ENCODE data around the gene WDR77. TPM values are rescaled to one million over a fixed set of nuclear protein-coding genes. Genes with fewer than 3 reads are reported as not detected.

WDR77 gene
- total RNA-seq (2021) (52.3 to 64.5 TPM (median 57.5 TPM) in 3 replicates), Bru-seq, nascent RNA (percentile 94 among the genes with signal in this experiment)
- long read RNA-seq, experiment 1, transcript WDR77-201 (10 exons, 2,576 nt): major isoform, 336 of 365 reads
- long read RNA-seq, experiment 1, partial matches to known transcripts: 20 of 365 reads
- long read RNA-seq, experiment 1, other reads (novel, unspliced or antisense): 8 of 365 reads
- long read RNA-seq, experiment 2, transcript WDR77-201 (10 exons, 2,576 nt): major isoform, 57 of 66 reads
- long read RNA-seq, experiment 2, partial matches to known transcripts: 8 of 66 reads
- long read RNA-seq, experiment 2, other reads (novel, unspliced or antisense): 1 of 66 reads
- long read RNA-seq, experiment 3, transcript WDR77-201 (10 exons, 2,576 nt): major isoform, 363 of 450 reads
- long read RNA-seq, experiment 3, partial matches to known transcripts: 11 of 450 reads
- long read RNA-seq, experiment 3, other reads (novel, unspliced or antisense): 76 of 450 reads

GRCh38 chr1:111448918-111449702, at the start of gene WDR77, which contains the start of gene ATP5PB:
TSS of gene WDR77 (minus strand) at chr1:111449256. CDS start at chr1:111449169, 87 bp downstream.
TSS of gene ATP5PB (plus strand) at chr1:111449464. CDS start at chr1:111449542, 78 bp downstream.
- DNase-seq (ENCODE audit: low spot score) (peak; percentile 92), ATAC-seq (peak; percentile 98)
- TF ChIP-seq ERG (CRISPR knock-in tag; IDR thresholded peaks at IDR 0.05) (no peak), ARID4B (CRISPR knock-in tag; IDR thresholded peaks at IDR 0.05; ENCODE audit: borderline replicate concordance) (0 out of 2 replicates have a peak, but pooled peaks have one; percentile 25), USF2 (CRISPR knock-in tag; IDR thresholded peaks at IDR 0.05) (peak; percentile 84), USF1 (CRISPR knock-in tag; IDR thresholded peaks at IDR 0.05) (peak; percentile 83), MAX (CRISPR knock-in tag; IDR thresholded peaks at IDR 0.05) (peak; percentile 71), ETV6 (CRISPR knock-in tag; IDR thresholded peaks at IDR 0.05) (0 out of 2 replicates have a peak, but pooled peaks have one; percentile 17), KAT7 (CRISPR knock-in tag; IDR thresholded peaks at IDR 0.05; ENCODE audit: borderline replicate concordance) (no peak), NFATC4 (CRISPR knock-in tag; IDR thresholded peaks at IDR 0.05) (no peak), PREB (CRISPR knock-in tag; IDR thresholded peaks at IDR 0.05; ENCODE audit: borderline replicate concordance) (no peak), ZNF671 (CRISPR knock-in tag; IDR thresholded peaks at IDR 0.05) (no peak), ESRRA (CRISPR knock-in tag; IDR thresholded peaks at IDR 0.05; ENCODE audit: borderline replicate concordance) (no peak), ZMAT4 (CRISPR knock-in tag; IDR thresholded peaks at IDR 0.05) (no peak), ZNF396 (CRISPR knock-in tag; IDR thresholded peaks at IDR 0.05; ENCODE audit: borderline replicate concordance) (no peak), E2F1 (CRISPR knock-in tag; IDR thresholded peaks at IDR 0.05) (no peak), ZNF121 (CRISPR knock-in tag; IDR thresholded peaks at IDR 0.05) (no peak), PRDM15 (CRISPR knock-in tag; IDR thresholded peaks at IDR 0.05) (no peak)
- ChIA-PET POLR2A (interaction anchor here (0.7 to 1.0 kb wide), 4 partner anchors 13 to 558 kb away, joined by 3 to 8 read pairs (median 4); no protein-coding TSS in a partner anchor), CTCF (interaction anchor here (0.7 to 1.5 kb wide), 7 partner anchors 33 to 289 kb away, joined by 3 to 14 read pairs (median 5); no protein-coding TSS in a partner anchor)
- Mint-ChIP-seq H3K27ac (peak within 1 kb of the TSS; percentile 99), H3K9me3 (no peaks in the 10 kb centered on the region), H3K4me3 (peak within 1 kb of the TSS; percentile 100), H3K27me3 (ENCODE audit: low read depth) (no peaks in the 10 kb centered on the region), H3K4me1 (peaks cover 31% of the 10 kb centered on the region), H3K36me3 (peaks cover 30% of the 10 kb centered on the region)

All from WTC11 (cell line).